GM19397 (cell line): ENCODE results near the gene NUDT9.
A peak's percentile ranks its signal among the peaks of the same experiment; 100 is the strongest.
"Not testable (repeated sequence)": the region's sequence is repeated elsewhere in the genome, so short reads cannot be mapped to it uniquely, and the experiment has no call there.

Experiments
- ATAC-seq: cut with Tn5 transposase; IDR thresholded peaks from one replicate; pipeline ENCODE4 v1.9.1; 2021; ENCODE audit warnings: mild to moderate bottlenecking, moderate library complexity; ENCODE audit not compliant: unreplicated experiment

NUDT9 gene

GRCh38 chr4:87458913-87459312 lies 36.5 kb downstream of the NUDT9 start:
- ATAC-seq = no peak

- ATAC-seq = no peak
These were observed 38.9 kb downstream of the NUDT9 start for GRCh38 chr4:87461281-87461700.

DNA sequence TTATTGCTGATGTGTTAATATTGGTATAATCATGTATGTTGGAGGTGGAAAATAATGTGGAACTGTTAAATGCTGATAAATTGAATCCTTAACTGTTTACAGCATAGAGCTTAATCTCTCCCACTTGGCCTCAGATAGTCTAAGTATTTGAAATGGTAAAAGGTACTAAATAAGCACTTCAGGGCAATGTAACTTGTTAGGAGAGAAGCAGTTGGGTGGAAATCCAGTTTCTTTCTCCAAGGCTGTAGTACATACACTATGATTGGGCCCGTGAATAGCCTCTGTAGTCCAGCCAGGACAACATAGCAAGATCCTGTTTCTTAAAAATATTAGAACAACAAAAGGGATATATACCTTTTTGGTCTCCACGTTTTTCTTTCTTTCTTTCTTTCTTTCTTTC lies 39.7 kb downstream of the NUDT9 start:
- ATAC-seq = no peak

GRCh38 chr4:87465739-87466366 lies 43.5 kb downstream of the NUDT9 start:
- ATAC-seq = peak; percentile 53

- ATAC-seq = no peak
These were observed 47.0 kb downstream of the NUDT9 start for GRCh38 chr4:87469390-87469789.

- ATAC-seq = no peak
These were observed 54.6 kb downstream of the NUDT9 start for GRCh38 chr4:87476934-87477333.

DNA sequence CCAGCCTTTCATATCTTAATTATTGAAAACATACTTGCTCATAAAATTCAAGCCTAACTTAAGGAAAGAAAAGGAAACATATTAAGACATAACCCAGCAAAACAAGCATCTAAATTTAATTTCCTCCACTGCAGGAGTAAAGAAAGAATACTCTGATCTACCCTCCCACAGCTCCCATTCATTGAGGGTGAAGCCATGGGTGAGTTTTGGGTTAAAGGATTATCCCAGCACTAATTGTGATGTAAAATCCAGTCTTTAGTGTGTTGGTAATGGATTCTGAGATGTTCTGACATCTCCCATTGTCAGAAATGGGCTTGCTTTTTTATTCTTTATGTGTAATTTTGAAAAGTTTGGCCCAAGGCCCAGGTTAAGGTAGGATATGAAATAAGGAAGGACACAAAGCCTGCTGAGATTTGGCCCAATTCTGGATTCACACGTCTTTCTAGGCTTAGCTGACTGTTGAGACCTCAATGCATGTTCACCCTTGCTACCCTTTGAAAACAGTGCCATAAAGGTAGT lies 56.4 kb downstream of the NUDT9 start:
- no peak for ATAC-seq

DNA sequence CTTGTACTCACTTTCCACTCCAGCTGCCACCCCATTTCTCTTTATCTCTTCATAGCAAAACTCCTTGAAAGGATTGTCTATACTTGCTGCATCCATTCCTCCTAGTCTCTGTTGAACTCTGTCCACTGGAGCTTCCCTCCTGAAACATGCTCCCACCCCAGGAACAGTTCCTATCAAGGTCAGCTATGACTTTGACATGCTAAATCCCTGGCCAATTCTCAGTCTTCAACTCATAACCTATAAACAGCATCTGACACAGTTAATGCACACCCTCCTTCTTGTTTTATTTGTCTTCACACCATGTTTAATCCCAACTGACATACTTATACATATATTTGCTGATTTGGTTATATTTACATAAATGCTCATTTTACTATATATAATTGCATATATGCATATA lies 59.0 kb downstream of the NUDT9 start:
- no peak for ATAC-seq

- not testable (repeated sequence) for ATAC-seq
These were observed 60.9 kb downstream of the NUDT9 start for GRCh38 chr4:87483247-87483646.

GRCh38 chr4:87488666-87489065 lies 66.3 kb downstream of the NUDT9 start:
- not testable (repeated sequence) for ATAC-seq

GRCh38 chr4:87489678-87490077 lies 67.3 kb downstream of the NUDT9 start:
- no peak for ATAC-seq

GRCh38 chr4:87490664-87491369 lies 68.4 kb downstream of the NUDT9 start:
- ATAC-seq = no peak

DNA sequence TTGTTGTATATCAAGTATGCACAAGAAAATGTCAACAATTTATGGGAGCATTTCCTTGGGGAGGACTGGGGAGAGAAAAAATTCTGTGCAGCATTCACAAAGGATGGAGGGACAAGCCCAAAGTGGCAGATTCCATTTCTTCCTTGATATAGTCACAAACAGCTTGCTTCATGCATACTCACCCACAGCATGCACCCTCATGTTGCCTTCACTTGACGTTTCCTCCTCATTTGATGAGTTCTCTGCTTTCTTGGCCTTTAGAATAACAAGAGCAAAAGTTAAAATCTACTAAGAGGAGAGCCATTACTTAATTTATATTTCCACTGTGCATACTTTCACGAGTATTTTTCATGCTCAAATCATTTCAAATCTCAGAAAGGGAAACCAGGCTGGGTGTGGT lies 69.1 kb downstream of the NUDT9 start:
- no peak for ATAC-seq

DNA sequence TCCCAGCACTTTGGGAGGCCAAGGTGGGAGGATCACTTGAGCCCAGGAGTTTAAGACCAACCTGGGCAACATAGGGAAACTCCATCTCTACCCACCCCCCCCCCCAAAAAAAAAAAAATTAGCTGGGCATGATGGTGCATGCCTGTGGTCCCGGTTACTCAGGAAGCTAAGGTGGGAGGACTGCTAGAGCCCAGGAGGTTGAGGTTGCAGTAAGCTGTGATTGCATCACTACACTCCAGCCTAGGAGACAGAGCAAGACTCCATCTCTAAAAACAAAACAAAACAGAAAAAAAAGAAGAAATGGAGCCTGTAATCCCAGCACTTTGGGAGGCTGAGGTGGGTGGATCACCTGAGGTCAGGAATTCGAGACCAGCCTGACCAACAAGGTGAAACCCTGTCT lies 69.5 kb downstream of the NUDT9 start:
- not testable (repeated sequence) for ATAC-seq

DNA sequence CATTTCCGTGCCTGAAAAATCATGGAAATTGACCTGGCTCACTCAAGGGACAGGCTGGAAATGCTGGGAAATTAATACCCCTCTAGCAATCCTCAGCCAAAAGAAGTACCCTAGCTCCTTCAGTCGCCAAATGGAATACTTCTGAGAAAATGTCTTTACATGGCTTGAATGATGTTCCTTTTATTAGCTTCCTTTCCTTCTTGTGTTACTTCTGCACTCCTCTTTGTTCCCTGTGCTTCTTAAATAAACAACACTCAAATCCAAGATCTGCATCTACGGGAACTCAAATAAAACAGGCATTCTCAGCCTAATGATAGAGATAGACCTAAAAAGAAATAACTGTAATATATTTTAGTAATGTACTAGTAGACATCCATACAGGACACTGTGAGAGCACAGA lies 70.7 kb downstream of the NUDT9 start:
- ATAC-seq = no peak

DNA sequence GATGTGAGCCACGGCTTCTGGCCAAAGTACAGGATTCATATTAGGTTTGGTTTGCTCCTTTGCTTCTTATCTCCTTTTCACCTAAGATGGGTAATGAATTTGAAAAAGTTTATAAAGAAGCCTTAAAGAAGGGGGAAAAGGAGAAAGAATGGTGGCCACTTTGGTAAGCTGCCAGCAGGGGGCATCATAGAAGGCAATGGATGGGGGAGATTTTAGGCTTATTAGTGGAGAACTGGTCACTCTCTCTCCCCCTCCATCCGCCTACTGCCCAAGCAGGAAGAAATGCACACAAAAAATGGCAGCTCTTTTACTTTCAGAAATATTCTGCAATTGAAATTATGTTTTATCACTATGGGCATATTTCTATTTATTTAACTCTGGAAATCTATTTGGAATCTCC lies 74.8 kb downstream of the NUDT9 start:
- no peak for ATAC-seq

DNA sequence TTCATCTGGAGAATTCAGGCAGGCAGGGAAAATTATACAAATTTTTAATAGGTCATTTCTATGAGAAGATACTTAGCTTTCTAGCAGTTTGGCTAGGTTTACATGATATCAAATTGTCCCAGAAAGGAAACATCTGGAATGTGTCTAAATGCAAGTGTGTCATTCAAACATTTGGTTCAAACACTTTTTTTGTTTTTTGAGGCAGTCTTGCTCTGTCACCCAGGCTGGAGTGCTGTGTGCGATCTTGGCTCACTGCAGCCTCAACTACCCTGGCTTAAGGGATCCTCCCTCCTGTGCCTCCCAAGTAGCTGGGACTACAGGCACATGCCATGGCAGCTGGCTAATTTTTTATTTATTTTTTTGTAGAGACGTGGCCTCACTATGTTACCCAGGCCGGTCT lies 75.2 kb downstream of the NUDT9 start:
- no peak for ATAC-seq

DNA sequence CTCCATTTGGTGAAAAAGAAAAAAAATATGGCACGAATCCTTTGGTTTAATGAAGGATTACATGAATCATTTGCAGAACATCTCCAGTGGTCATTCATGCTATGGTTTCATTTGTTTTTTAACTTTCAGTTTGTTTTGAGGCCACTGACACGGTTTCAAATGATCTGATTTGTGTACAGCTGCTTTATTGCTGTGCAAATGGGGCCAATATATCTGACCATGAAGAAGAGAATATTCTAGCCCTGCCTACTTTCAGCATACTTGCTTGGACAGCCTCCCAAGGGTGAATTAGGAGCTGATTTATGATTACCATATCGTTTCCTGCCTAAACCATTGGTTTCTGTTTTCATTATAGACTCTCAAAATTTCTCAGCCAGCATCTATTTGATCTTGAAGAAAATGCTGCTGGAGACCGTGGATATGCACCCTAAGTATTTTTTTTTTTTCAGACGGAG lies 76.1 kb downstream of the NUDT9 start:
- ATAC-seq = peak; percentile 57

DNA sequence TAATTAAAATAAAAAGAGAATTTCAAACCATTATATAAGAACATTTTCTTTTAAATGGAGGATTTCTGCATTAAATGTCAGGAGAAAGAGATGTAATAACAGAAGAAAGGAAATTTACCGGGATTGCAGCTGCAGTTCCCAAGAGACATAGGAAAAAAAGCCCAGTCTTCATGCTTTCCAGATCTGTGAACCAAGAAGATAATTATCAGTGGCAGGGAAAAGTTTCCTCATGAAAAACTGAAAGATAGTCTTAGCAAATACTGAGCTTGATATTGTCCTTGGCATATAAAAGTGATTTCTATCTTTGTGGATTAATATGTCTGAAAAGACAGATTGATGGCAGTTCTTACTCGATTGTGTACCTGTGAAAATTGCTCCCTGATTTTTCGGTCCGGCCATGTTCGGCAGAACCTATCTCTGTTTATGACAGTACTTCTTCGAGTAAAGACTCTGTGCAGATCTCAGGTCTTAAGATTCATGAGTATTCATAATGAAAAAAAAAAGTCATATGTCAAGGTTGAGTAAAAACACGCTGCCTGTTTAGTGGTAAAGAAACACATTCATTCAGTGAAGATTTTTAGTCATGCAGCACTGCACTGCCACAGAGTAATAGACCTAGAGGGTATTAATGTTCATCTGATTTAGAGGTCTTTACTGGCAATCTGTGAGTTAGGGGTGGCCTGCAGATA lies 77.2 kb downstream of the NUDT9 start:
- peak; percentile 78 for ATAC-seq

DNA sequence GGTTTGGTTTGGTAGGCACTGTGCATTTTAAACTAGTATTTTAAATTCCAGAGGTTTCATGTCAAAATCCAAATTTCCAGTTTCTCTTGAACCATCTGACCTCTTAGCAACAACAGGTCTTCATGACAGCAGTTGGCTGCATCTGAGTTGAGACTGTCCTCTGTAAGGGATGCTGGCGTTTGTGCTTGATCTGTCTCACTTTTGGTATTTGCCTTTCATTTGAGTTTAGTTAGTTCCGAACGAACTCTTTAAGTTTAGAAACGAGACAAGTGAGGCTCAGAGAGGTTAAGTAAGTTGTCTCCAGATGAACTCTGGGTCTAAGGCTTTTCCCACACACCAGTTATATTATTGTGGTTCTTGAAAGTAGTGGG lies 77.7 kb downstream of the NUDT9 start:
- peak; percentile 52 for ATAC-seq

GRCh38 chr4:87502580-87503238 lies 80.3 kb downstream of the NUDT9 start:
- ATAC-seq = no peak
